Measurements from ENCODE around the gene PRKG2. TPM values are rescaled to one million over a fixed set of nuclear protein-coding genes. Genes with fewer than 3 reads are reported as not detected.
A peak's percentile ranks its signal among the peaks of the same experiment; 100 is the strongest.

Gene PRKG2
- total and polyA plus RNA-seq, 7 donors: 0.01 to 0.28 TPM; not detected in 5

DNA sequence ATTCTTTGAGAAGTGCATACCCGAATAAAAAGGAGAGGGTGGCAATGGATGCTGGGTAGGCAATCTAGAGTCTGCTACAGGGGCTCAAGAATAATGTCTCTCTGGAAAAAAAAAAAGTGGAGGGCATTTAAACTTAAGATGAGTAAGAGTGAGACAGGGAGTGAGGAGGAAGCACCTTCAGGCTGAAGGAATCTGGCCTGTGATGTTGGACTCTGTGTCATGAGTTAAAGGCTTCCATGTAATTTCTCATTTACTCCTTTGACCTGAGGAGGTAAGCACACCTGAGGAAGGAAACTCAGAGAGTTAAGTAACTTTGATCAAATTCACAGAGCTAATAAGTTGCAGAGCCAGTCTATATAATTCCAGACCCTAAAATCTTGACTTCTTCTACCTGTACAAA lies 3.2 kb upstream of the PRKG2 start:
- no peaks in the 10 kb centered on the region for H3K36me3 ChIP-seq (ENCODE audit: insufficient read depth in 1 of 2, low read depth in 1 of 2)
- intact Hi-C loops (cut with DNase I): no loop called here
- no peaks in the 10 kb centered on the region for H3K9me3 ChIP-seq
- no peak overlapping the region for H3K4me3 ChIP-seq
- H3K27me3 ChIP-seq (ENCODE audit: insufficient read depth in 3 of 3, low read length in 2 of 3): peaks cover 3 to 32% (median 10%) of the 10 kb centered on the region in 3 donors
- WGBS, 3 donors: 78 to 90% (median 78%) methylated on average over 1 of the region's 1 CpG
- no peak for ATAC-seq
- no peaks in the 10 kb centered on the region for H3K4me1 ChIP-seq
- TF ChIP-seq, protein P1, sequence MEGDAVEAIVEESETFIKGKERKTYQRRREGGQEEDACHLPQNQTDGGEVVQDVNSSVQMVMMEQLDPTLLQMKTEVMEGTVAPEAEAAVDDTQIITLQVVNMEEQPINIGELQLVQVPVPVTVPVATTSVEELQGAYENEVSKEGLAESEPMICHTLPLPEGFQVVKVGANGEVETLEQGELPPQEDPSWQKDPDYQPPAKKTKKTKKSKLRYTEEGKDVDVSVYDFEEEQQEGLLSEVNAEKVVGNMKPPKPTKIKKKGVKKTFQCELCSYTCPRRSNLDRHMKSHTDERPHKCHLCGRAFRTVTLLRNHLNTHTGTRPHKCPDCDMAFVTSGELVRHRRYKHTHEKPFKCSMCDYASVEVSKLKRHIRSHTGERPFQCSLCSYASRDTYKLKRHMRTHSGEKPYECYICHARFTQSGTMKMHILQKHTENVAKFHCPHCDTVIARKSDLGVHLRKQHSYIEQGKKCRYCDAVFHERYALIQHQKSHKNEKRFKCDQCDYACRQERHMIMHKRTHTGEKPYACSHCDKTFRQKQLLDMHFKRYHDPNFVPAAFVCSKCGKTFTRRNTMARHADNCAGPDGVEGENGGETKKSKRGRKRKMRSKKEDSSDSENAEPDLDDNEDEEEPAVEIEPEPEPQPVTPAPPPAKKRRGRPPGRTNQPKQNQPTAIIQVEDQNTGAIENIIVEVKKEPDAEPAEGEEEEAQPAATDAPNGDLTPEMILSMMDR (IDR thresholded peaks at IDR 0.05): no peak
- no peak overlapping the region for H3K27ac ChIP-seq
- DNase-seq: no peak

DNA sequence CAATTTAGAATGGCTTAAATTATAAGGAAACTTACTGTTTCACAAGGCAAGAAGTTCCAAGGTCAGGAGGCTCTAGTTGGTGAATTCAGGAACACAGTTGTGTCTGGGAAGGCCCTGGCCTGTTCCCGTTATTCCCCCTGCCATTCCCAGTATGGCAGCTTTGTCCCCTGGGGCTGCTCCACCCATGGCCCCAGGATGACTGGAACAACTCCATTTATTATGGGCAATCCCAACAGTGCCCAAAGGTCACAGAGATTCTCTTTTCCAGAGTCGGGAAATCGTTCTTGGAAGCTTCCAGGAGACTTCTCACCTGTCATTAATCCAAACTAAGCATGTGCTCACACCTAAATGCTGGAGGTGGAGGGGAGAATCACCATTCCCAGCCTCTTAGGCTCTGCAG lies 2.8 kb upstream of the PRKG2 start:
- DNase-seq (no peak), ATAC-seq (no peak)
- no peaks in the 10 kb centered on the region for H3K9me3 ChIP-seq
- 62 to 71% (median 68%) methylated on average over 3 of the region's 3 CpGs for WGBS, 3 donors
- no peak overlapping the region for H3K27ac ChIP-seq
- H3K4me1 ChIP-seq: no peaks in the 10 kb centered on the region
- TF ChIP-seq, protein P1 (IDR thresholded peaks at IDR 0.05): no peak
- no peak overlapping the region for H3K4me3 ChIP-seq
- intact Hi-C loops (cut with DNase I): no loop called here
- peaks cover 3 to 36% (median 11%) of the 10 kb centered on the region in 3 donors for H3K27me3 ChIP-seq (ENCODE audit: insufficient read depth in 3 of 3, low read length in 2 of 3)
- H3K36me3 ChIP-seq (ENCODE audit: insufficient read depth in 1 of 2, low read depth in 1 of 2): no peaks in the 10 kb centered on the region

DNA sequence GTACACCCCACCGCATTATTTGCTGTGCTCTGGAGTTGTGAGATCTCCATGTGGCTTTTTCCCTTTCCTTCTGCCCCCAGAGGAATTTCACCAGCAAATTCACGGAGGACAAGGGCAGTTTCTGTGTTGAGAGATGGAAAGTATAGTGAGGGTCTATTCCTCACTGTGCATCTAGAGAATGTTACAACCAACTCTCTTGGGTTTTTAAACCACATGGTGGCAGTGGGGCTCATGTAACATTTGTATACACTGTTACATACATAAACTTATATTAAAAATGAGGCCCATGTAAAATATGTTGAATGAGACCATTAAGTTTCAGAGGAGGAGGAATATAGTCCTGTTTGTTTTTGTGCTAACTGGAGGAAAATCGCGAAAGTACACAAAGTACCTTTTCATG lies 909 bp upstream of the PRKG2 start:
- 41 to 52% (median 45%) methylated on average over 4 of the region's 4 CpGs for WGBS, 3 donors
- intact Hi-C loops (cut with DNase I): no loop called here
- Histone ChIP-seq H3K27me3 (ENCODE audit: insufficient read depth in 3 of 3, low read length in 2 of 3) (peaks cover 3 to 41% (median 11%) of the 10 kb centered on the region in 3 donors), H3K4me3 (no peak overlapping the region), H3K4me1 (no peaks in the 10 kb centered on the region), H3K36me3 (ENCODE audit: insufficient read depth in 1 of 2, low read depth in 1 of 2) (no peaks in the 10 kb centered on the region), H3K27ac (no peak overlapping the region), H3K9me3 (no peaks in the 10 kb centered on the region)
- ATAC-seq: no peak
- no peak for DNase-seq
- TF ChIP-seq, protein P1 (IDR thresholded peaks at IDR 0.05): no peak

DNA sequence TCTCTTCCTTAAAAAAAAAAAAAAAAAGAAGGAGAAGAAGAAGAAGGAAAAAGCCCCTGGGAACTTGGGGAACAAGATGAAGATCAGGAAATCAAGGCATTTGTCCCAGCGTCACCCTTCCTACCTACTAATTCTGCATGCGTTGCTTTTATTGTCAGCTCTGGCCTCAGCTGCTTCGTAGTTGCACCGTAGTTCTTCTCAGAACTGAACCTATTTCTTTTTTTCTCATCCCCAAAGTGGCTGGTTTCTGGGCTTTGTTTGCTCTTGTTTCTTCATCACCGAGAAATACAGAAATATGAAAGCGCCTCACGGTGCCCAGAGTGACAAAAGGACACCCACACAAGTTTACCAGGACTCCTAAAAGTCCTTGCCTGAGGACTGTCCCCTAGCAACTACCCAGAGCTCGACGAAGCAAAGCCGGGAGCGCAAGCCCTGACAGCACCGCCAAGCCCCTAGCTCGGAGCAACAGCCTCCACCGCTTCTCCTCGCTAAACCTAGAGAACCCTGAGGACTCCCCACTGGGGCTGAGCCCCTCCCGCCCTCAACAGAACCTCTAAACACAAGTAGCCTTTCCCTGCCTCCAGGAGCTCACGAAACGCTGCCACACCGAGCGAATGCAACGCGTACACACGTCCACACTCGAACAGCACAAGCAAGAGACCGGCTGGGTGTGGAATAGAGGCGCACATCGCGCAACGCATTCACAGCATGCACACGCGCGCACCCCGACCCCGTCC lies 710 bp downstream of the PRKG2 start:
- 5 to 8% (median 5%) methylated on average over 34 of the region's 34 CpGs for WGBS, 3 donors
- Histone ChIP-seq H3K4me3 (peak overlapping the region; percentile 38), H3K4me1 (no peaks in the 10 kb centered on the region), H3K27ac (no peak overlapping the region), H3K36me3 (ENCODE audit: insufficient read depth in 1 of 2, low read depth in 1 of 2) (no peaks in the 10 kb centered on the region), H3K9me3 (no peaks in the 10 kb centered on the region), H3K27me3 (ENCODE audit: insufficient read depth in 3 of 3, low read length in 2 of 3) (peaks cover 3 to 37% (median 11%) of the 10 kb centered on the region in 3 donors)
- no peak for DNase-seq
- TF ChIP-seq, protein P1 (IDR thresholded peaks at IDR 0.05): no peak
- intact Hi-C loops (cut with DNase I): no loop called here
- ATAC-seq: peak in 1 of 4 donors; percentile 16

DNA sequence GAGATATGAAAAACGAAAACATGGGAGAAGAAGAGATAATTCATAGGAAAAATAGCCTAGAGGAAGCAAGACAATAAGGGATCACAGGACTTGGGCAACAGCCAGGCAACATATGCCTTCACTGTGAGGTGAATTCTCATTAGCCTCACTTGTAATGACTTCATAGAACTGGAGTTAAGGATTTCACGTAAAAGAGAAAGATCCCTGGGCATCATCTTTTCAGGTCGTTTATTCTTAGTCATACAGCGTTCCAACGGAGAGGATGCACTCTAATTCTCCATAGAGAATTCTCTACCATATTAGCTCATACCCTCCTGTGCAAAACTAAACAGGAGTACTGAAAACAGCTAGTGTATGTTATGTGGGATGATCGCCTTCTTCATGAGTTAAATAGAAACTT lies 1.4 kb downstream of the PRKG2 start:
- 58 to 66% (median 61%) methylated on average over 6 of the region's 6 CpGs for WGBS, 3 donors
- Histone ChIP-seq H3K27me3 (ENCODE audit: insufficient read depth in 3 of 3, low read length in 2 of 3) (peaks cover 3 to 37% (median 11%) of the 10 kb centered on the region in 3 donors), H3K4me3 (no peak overlapping the region), H3K4me1 (no peaks in the 10 kb centered on the region), H3K36me3 (ENCODE audit: insufficient read depth in 1 of 2, low read depth in 1 of 2) (no peaks in the 10 kb centered on the region), H3K27ac (no peak overlapping the region), H3K9me3 (no peaks in the 10 kb centered on the region)
- intact Hi-C loops (cut with DNase I): no loop called here
- TF ChIP-seq, protein P1 (IDR thresholded peaks at IDR 0.05): no peak
- DNase-seq: no peak
- ATAC-seq: no peak
